ENCODE data around the gene DEFB128.
A peak's percentile ranks its signal among the peaks of the same experiment; 100 is the strongest.
"Not testable (repeated sequence)": the region's sequence is repeated elsewhere in the genome, so short reads cannot be mapped to it uniquely, and the experiment has no call there.

DEFB128 gene

GRCh38 chr20:189611-190010, at the start of gene DEFB128:
Gene DEFB128, minus strand, starts transcription at chr20:189711. Its CDS starts 88 bp downstream, at chr20:189623.
- no peak for DNase-seq

GRCh38 chr20:237929-238328, 48.4 kb upstream of the DEFB128 start:
- DNase-seq, result no peak

GRCh38 chr20:237489-237888, 48.0 kb upstream of the DEFB128 start:
- DNase-seq, result peak; percentile 70

GRCh38 chr20:235891-236290, 46.4 kb upstream of the DEFB128 start:
- DNase-seq, result no peak

GRCh38 chr20:227439-228105, 38.1 kb upstream of the DEFB128 start:
- DNase-seq, result no peak

- DNase-seq, result no peak
Measured at GRCh38 chr20:226958-227357, 37.4 kb upstream of the DEFB128 start, which contains the start of gene DEFB129. Gene DEFB129, plus strand, starts transcription at chr20:227258. Its CDS starts 31 bp downstream, at chr20:227289.

- not testable (repeated sequence) for DNase-seq
Measured at GRCh38 chr20:225879-226278, 36.4 kb upstream of the DEFB128 start.

- no peak for DNase-seq
Measured at GRCh38 chr20:221258-221830, 31.8 kb upstream of the DEFB128 start.

GRCh38 chr20:219290-220115, 30.0 kb upstream of the DEFB128 start:
- no peak for DNase-seq

- DNase-seq, result no peak
Measured at GRCh38 chr20:217266-217665, 27.8 kb upstream of the DEFB128 start.

GRCh38 chr20:215796-216195, 26.3 kb upstream of the DEFB128 start:
- DNase-seq, result no peak

- DNase-seq, result no peak
Measured at GRCh38 chr20:214383-214782, 24.9 kb upstream of the DEFB128 start.

GRCh38 chr20:210809-211502, 21.4 kb upstream of the DEFB128 start:
- no peak for DNase-seq

- DNase-seq, result no peak
Measured at GRCh38 chr20:208942-209566, 19.5 kb upstream of the DEFB128 start.

GRCh38 chr20:203630-204029, 14.1 kb upstream of the DEFB128 start:
- not testable (repeated sequence) for DNase-seq

- no peak for DNase-seq
Measured at GRCh38 chr20:199996-200395, 10.5 kb upstream of the DEFB128 start.

GRCh38 chr20:198225-198624, 8.7 kb upstream of the DEFB128 start:
- DNase-seq, result no peak

- no peak for DNase-seq
Measured at GRCh38 chr20:187733-188132, 1.8 kb downstream of the DEFB128 start.

- DNase-seq, result no peak
Measured at GRCh38 chr20:184288-184687, 5.2 kb downstream of the DEFB128 start.

- no peak for DNase-seq
Measured at GRCh38 chr20:168876-169275, 20.6 kb downstream of the DEFB128 start.

- no peak for DNase-seq
Measured at GRCh38 chr20:164618-165017, 24.9 kb downstream of the DEFB128 start.

- DNase-seq, result no peak
Measured at GRCh38 chr20:157154-157553, 32.4 kb downstream of the DEFB128 start, which contains the start of gene DEFB127. Gene DEFB127, plus strand, starts transcription at chr20:157454. Its CDS starts 91 bp downstream, at chr20:157545.

- DNase-seq, result no peak
Measured at GRCh38 chr20:152131-152530, 37.4 kb downstream of the DEFB128 start.
